ENCODE results near the gene CSE1L.
"Not testable (repeated sequence)": the region's sequence is repeated elsewhere in the genome, so short reads cannot be mapped to it uniquely, and the experiment has no call there.

The CSE1L gene

GRCh38 chr20:49078310-49078709, 32.2 kb downstream of the CSE1L start:
- no peak for DNase-seq (ENCODE audit: low read depth)

- not testable (repeated sequence) for DNase-seq (ENCODE audit: low read depth)
These were observed 36.2 kb downstream of the CSE1L start for GRCh38 chr20:49082295-49082694.

- no peak for DNase-seq (ENCODE audit: low read depth)
These were observed 45.0 kb downstream of the CSE1L start for GRCh38 chr20:49091104-49091503.

- no peak for DNase-seq (ENCODE audit: low read depth)
These were observed 45.6 kb downstream of the CSE1L start for GRCh38 chr20:49091762-49092161.

- no peak for DNase-seq (ENCODE audit: low read depth)
These were observed 50.2 kb downstream of the CSE1L start for GRCh38 chr20:49096203-49096730.

DNA sequence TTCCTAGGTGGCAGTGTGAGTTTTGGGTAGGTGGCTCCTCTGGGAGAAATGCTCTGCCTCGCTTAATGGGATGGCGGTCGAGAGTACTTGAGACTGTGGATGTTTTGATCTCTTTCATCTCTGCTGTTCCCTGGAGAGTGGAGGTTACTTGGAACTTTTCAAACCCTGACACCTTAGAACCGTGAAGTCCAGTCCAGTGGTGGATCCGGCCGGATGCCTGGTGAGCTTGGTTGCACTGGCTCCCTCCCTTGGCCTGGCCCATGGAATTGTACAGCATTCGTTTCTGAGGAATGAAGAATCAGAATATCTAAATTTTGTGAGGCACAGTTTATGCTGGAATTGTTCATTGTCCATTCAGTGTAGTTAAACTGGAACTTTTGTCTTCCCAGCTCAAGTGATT, 51.0 kb downstream of the CSE1L start:
- no peak for DNase-seq (ENCODE audit: low read depth)

DNA sequence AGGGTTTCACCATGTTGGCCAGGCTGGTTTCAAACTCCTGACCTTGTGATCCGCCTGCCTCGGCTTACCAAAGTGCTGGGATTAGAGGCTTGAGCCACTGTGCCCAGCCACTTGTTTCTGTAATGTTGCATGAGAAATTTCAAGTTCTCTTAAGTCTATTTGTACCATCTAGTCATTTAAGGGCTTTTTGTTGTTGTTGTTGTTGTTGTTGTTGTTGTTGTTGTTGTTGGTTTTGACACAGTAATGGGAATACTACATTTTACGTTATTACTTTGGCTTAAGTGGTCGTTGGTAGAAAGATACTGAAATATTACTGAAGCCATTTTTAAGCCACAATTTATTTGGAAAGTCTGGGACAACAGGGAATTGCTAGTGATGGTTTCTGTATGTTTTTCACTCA, 52.0 kb downstream of the CSE1L start:
- DNase-seq (ENCODE audit: low read depth) = no peak

DNA sequence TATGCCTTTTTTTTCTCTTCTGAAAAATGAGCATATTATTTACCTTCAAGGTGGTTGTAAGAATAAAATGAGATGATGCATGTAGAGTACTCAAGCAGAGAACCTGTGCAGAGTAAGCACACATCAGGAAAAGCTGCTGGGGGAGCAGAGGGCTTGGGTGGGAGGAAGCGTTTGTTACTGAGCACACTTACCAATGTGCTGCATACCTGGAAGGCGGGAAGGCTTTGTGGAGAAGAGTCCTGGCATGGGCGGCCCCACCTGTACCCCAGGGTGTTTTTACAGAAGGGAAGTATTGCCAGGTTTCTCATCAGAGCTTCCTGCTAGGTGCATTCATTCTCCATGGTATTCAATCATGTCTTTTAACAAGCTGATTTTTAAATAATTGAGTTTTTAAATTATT, 52.9 kb downstream of the CSE1L start:
- no peak for DNase-seq (ENCODE audit: low read depth)

GRCh38 chr20:49100292-49100691, 54.2 kb downstream of the CSE1L start:
- not testable (repeated sequence) for DNase-seq (ENCODE audit: low read depth)

GRCh38 chr20:49100972-49101371, 54.9 kb downstream of the CSE1L start:
- DNase-seq (ENCODE audit: low read depth) = no peak

DNA sequence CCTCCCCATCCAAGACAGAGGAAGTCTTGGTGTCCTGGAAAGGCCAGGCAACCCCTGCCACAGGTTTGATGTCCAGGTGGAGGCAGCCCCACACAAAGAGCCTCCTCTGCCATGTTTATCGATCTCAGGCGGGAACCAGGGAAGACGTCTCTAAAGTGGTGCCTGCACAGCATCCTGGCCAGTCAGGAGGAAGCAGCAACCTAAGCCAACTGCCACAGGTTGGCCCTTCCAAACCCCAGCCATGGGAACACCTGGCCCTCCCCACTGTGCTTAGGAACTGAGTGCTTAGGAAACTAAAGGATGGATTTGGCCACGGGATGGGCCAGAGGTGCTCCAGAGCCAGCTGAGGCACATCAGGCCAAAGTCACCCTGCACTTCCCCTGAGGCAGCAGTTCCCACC, 56.9 kb downstream of the CSE1L start:
- DNase-seq (ENCODE audit: low read depth) = no peak

- no peak for DNase-seq (ENCODE audit: low read depth)
These were observed 57.7 kb downstream of the CSE1L start for GRCh38 chr20:49103647-49104364.

DNA sequence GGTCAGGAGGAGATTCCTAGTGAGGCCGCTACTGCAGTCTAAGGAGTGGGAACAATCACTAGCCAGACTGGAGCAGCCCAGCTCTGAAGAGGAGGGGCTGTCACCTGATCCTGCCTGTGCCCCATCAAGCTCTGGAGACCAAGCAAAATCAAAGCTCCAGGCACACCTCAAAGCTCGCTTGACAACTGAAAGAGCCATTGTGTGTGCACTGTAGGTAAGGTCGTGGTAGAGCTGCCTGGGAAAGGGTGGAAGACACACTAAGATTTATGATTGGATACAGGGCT, 58.2 kb downstream of the CSE1L start:
- DNase-seq (ENCODE audit: low read depth) = no peak

- not testable (repeated sequence) for DNase-seq (ENCODE audit: low read depth)
These were observed 59.0 kb downstream of the CSE1L start for GRCh38 chr20:49104979-49105547.

- DNase-seq (ENCODE audit: low read depth) = no peak
These were observed 60.2 kb downstream of the CSE1L start for GRCh38 chr20:49106328-49106727.

- no peak for DNase-seq (ENCODE audit: low read depth)
These were observed 64.9 kb downstream of the CSE1L start for GRCh38 chr20:49110767-49111694.

DNA sequence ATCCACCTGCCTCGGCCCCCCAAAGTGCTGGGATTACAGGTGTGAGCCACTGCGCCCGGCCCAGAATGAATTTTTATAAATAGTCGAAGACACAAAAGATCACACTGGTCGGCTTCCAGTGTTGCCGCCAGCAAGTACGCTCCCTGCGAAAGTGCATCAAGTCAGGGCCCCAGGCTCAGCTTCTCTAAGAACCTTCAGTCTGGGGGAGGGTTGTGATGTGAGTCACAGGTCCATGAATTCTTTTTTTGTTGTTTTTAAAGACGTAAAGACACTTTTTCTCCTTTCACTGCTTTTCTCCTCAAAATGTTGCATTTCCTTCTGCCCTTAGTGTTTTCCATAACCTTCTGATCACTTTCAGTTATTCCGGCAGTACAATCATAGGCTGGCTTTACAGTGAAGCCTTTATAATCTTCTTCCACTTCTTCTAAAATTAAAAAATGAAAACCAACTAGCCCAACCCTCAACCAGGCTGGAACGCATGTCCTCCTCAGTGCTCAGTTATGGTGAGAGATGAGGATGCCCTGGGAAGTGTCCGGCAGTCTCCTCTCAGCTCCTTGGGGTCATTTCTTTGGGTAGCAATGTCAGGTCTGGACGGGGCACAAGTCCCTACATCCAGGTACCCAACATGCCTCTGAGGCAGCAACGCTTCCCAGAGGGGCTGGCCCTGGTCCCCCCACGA, 66.6 kb downstream of the CSE1L start:
- DNase-seq (ENCODE audit: low read depth) = no peak

DNA sequence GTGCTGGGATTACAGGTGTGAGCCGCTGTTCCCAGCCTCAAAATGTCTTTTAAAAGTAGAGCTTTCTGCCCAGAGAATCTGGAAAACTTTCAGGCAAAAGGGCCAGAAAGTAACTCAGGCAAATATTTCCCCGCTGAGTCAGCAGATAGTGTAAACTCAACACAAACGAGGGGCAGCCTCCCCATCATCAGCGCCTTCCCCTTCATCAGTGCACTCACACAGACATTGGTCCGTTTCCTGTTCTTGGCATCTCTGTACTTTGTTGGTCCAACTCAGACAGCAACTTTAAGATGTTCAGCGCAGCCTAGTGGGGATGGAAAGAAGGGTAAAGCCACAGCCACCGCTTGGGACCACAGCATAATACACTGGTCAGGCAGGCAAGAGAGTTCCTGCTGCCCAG, 69.5 kb downstream of the CSE1L start:
- no peak for DNase-seq (ENCODE audit: low read depth)

DNA sequence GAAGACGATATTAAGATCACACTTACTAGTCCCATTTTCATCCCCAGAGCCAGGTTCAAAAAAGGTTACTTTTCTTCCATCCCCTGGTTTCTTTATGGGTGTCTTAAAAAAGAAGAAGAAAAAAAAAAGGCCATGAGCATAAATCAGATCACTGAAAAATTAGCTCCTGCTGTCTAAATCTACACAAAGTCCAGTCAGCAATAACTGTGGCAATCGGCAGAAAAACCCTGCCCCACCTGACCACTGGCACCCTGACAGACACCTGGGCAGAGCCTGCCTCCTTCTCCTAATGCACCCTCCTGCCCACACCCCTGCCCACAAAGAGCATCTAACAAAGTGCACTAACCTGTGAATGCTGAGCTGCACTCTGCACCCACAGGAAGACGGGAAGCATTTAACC, 72.2 kb downstream of the CSE1L start:
- DNase-seq (ENCODE audit: low read depth) = no peak

- no peak for DNase-seq (ENCODE audit: low read depth)
These were observed 73.9 kb downstream of the CSE1L start for GRCh38 chr20:49119988-49120387.

DNA sequence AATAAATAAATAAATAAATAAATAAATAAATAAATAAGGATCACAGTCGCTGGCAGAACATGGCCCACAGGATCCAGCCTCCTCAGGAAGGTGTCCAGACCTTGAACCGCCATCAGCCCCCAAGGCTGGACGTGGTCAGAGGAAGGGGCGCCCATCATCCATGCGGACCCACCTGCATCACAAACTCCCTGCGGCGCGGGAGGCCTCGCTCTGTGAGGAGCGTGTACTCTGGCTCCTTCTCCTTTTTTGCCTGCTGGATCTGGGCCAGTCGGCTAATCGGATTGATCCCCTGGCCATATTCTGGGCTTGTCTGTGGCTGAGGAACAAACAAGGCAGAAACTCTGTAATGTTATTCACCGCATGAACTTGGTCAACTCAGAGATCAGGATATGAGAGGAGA, 76.8 kb downstream of the CSE1L start:
- DNase-seq (ENCODE audit: low read depth) = no peak

GRCh38 chr20:49123982-49124381, 77.9 kb downstream of the CSE1L start:
- DNase-seq (ENCODE audit: low read depth) = no peak
